CD14-positive monocyte (primary cell): ENCODE data around the gene ACOD1. TPM values are rescaled to one million over a fixed set of nuclear protein-coding genes. Genes with fewer than 3 reads are reported as not detected.

Source experiments
- DNase-seq, 3 donors: peaks; one replicate each; pipeline ENCODE4 v3.0.0-alpha.2; 2011 to 2022
- H2AFZ ChIP-seq: 2 replicates; pipeline ENCODE4 v1.6.0; 2012; ENCODE audit warnings: mild to moderate bottlenecking, low read depth, low read length, inconsistent platforms; ENCODE audit not compliant: insufficient read depth, poor library complexity, severe bottlenecking
- H3K27ac ChIP-seq, 2 donors: 1 replicate in 1 of 2; 2 replicates in 1 of 2; pipeline ENCODE4 v1.5.1; 2012 to 2013; ENCODE audit warnings: low read length in 2 of 2, control low read depth in 1 of 2, inconsistent platforms in 1 of 2, low read depth in 1 of 2, mild to moderate bottlenecking in 1 of 2
- H3K27me3 ChIP-seq, 2 donors: one replicate each; pipeline versions ENCODE4 v1.6.0 to v1.6.1; 2011 to 2013; ENCODE audit warnings: low read length in 2 of 2; ENCODE audit not compliant: control insufficient read depth in 2 of 2, insufficient read depth in 2 of 2
- H3K36me3 ChIP-seq, 2 donors: replicated peaks in 1 of 2; 1 replicate in 1 of 2; 2 replicates in 1 of 2; pipeline versions ENCODE4 v1.5.1 to v1.6.1; 2012 to 2013; ENCODE audit warnings: low read length in 2 of 2, control low read depth in 1 of 2, inconsistent platforms in 1 of 2, mild to moderate bottlenecking in 1 of 2; ENCODE audit not compliant: insufficient read depth in 2 of 2, control insufficient read depth in 1 of 2
- H3K4me1 ChIP-seq, 2 donors: 1 replicate in 1 of 2; 2 replicates in 1 of 2; pipeline versions ENCODE4 v1.5.1 to v1.6.1; 2012 to 2013; ENCODE audit warnings: low read length in 2 of 2, control low read depth in 1 of 2, inconsistent platforms in 1 of 2, mild to moderate bottlenecking in 1 of 2, moderate library complexity in 1 of 2; ENCODE audit not compliant: insufficient read depth in 2 of 2, control insufficient read depth in 1 of 2
- H3K4me2 ChIP-seq: replicated peaks from 2 replicates; pipeline ENCODE3; 2012; ENCODE audit warnings: low read length, moderate library complexity, mild to moderate bottlenecking; ENCODE audit not compliant: poor library complexity, severe bottlenecking; ENCODE audit errors: extremely low read depth
- H3K4me3 ChIP-seq, 3 experiments: fragments of 200-600 bp in 1 of 3; sonication (generic) in 1 of 3; replicated peaks in 1 of 3; 1 replicate in 2 of 3; 2 replicates in 1 of 3; pipeline ENCODE4 v1.5.1; 2011 to 2013; ENCODE audit warnings: low read length in 3 of 3, mild to moderate bottlenecking in 3 of 3, control low read depth in 2 of 3, low read depth in 2 of 3, inconsistent platforms in 1 of 3, moderate library complexity in 1 of 3
- H3K79me2 ChIP-seq: 2 replicates; pipeline ENCODE4 v1.6.0; 2012; ENCODE audit warnings: mild to moderate bottlenecking, control low read depth, inconsistent platforms, low read length, moderate library complexity; ENCODE audit not compliant: insufficient read depth
- H3K9ac ChIP-seq: 2 replicates; pipeline ENCODE4 v1.6.0; 2017; ENCODE audit warnings: low read length, mild to moderate bottlenecking; ENCODE audit not compliant: insufficient read depth, poor library complexity, severe bottlenecking
- H3K9me3 ChIP-seq, 2 donors: replicated peaks in 1 of 2; 1 replicate in 1 of 2; 2 replicates in 1 of 2; pipeline versions ENCODE4 v1.5.1 to v1.6.1; 2012 to 2013; ENCODE audit warnings: low read length in 2 of 2, control low read depth in 1 of 2; ENCODE audit not compliant: control insufficient read depth in 1 of 2, insufficient read depth in 1 of 2
- H4K20me1 ChIP-seq: 2 replicates; pipeline ENCODE4 v1.6.0; 2012; ENCODE audit warnings: mild to moderate bottlenecking, low read length, control low read depth, moderate library complexity; ENCODE audit not compliant: insufficient read depth
- H3K27ac Mint-ChIP-seq, 7 donors: one replicate each; pipeline ENCODE4 v1.8.0; 2020; ENCODE audit warnings: mild to moderate bottlenecking in 7 of 7, mixed read lengths in 7 of 7, moderate library complexity in 6 of 7, inconsistent platforms in 2 of 7
- H3K27me3 Mint-ChIP-seq, 3 donors: one replicate each; pipeline ENCODE4 v1.8.0; 2021 to 2022; ENCODE audit warnings: low read depth in 3 of 3, mild to moderate bottlenecking in 3 of 3, mixed read lengths in 3 of 3, moderate library complexity in 3 of 3, inconsistent platforms in 1 of 3
- H3K36me3 Mint-ChIP-seq, 2 donors: one replicate each; pipeline ENCODE4 v1.8.0; 2020; ENCODE audit warnings: mixed read lengths in 2 of 2, inconsistent platforms in 1 of 2, mild to moderate bottlenecking in 1 of 2
- H3K4me1 Mint-ChIP-seq: one replicate; pipeline ENCODE4 v1.8.0; 2020; ENCODE audit warnings: mild to moderate bottlenecking, mixed read lengths
- H3K4me3 Mint-ChIP-seq, 2 donors: one replicate each; pipeline ENCODE4 v1.8.0; 2020; ENCODE audit warnings: mild to moderate bottlenecking in 2 of 2, mixed read lengths in 2 of 2, moderate library complexity in 1 of 2
- H3K9me3 Mint-ChIP-seq, 7 donors: one replicate each; pipeline ENCODE4 v1.8.0; 2020 to 2022; ENCODE audit warnings: mixed read lengths in 7 of 7, mild to moderate bottlenecking in 6 of 7, moderate library complexity in 6 of 7, inconsistent platforms in 2 of 7
- CTCF ChIP-seq: fragments of 200-600 bp; IDR thresholded peaks from one replicate; pipeline ENCODE4 v1.8.0; 2022; ENCODE audit warnings: antibody characterized with exemption, mild to moderate bottlenecking
- WGBS: methylation state at CpG from one replicate; pipeline ENCODE4 v1.1.5; 2013; ENCODE audit warnings: missing lambda C conversion rate; ENCODE audit not compliant: insufficient coverage; 5-methylcytosine and 5-hydroxymethylcytosine counted together
- intact Hi-C, 2 donors: fragments of 100-400 bp; cut with micrococcal nuclease; formaldehyde crosslinking; loops; one replicate each; pipeline versions ENCODE4 v1.15.0 to v1.15.1; 2023
- polyA plus RNA-seq, 3 donors: library from polyadenylated mRNA; depleted of rRNA in 1 of 3; unstranded in 2 of 3; stranded (reverse) in 1 of 3; fragments of 300-500 nt in 2 of 3; fragments of >200 nt in 1 of 3; fragmentation: Illumina TruSeq in 2 of 3; gene quantifications; 1 replicate in 2 of 3; 2 replicates in 1 of 3; pipeline ENCODE4 v1.2.3, GENCODE V29; 2012 to 2021

Gene ACOD1
- polyA plus RNA-seq, 3 donors = 0.29 TPM; not detected in 2

- no CpG with 5 or more reads among the region's 3 CpGs for WGBS
- Histone ChIP-seq H3K4me2 (no peak overlapping the region), H3K79me2 (no peaks in the 10 kb centered on the region), H3K36me3 (no peaks in the 10 kb centered on the region), H4K20me1 (no peaks in the 10 kb centered on the region), H3K9ac (no peak overlapping the region), H3K9me3 (no peaks in the 10 kb centered on the region), H3K27me3 (no peaks in the 10 kb centered on the region), H2AFZ (no peak overlapping the region), H3K4me3 (no peak overlapping the region), H3K4me1 (no peaks in the 10 kb centered on the region), H3K27ac (no peak overlapping the region)
- intact Hi-C loops = no loop called here
- peak overlapping the region in 1 of 7 donors; percentile 33 for H3K27ac Mint-ChIP-seq
- no peak overlapping the region for H3K4me3 Mint-ChIP-seq
- DNase-seq = no peak
- no peaks in the 10 kb centered on the region for H3K4me1 Mint-ChIP-seq
- H3K9me3 Mint-ChIP-seq = no peaks in the 10 kb centered on the region
- H3K36me3 Mint-ChIP-seq = no peaks in the 10 kb centered on the region
- peaks cover 0 to 5% (median 4%) of the 10 kb centered on the region in 3 donors for H3K27me3 Mint-ChIP-seq
- TF ChIP-seq CTCF = no peak
Measured at GRCh38 chr13:76912476-76912875, 35.8 kb upstream of the ACOD1 start.

GRCh38 chr13:76913898-76914297, 34.4 kb upstream of the ACOD1 start:
- Histone ChIP-seq H3K27me3 (no peaks in the 10 kb centered on the region), H3K79me2 (no peaks in the 10 kb centered on the region), H3K4me2 (no peak overlapping the region), H3K36me3 (no peaks in the 10 kb centered on the region), H4K20me1 (no peaks in the 10 kb centered on the region), H2AFZ (no peak overlapping the region), H3K27ac (no peak overlapping the region), H3K4me1 (no peaks in the 10 kb centered on the region), H3K9ac (no peak overlapping the region), H3K4me3 (no peak overlapping the region), H3K9me3 (no peaks in the 10 kb centered on the region)
- H3K4me1 Mint-ChIP-seq = no peaks in the 10 kb centered on the region
- no peaks in the 10 kb centered on the region for H3K36me3 Mint-ChIP-seq
- H3K9me3 Mint-ChIP-seq = peaks cover 0 to 5% (median 0%) of the 10 kb centered on the region in 7 donors
- no peak for TF ChIP-seq CTCF
- H3K27me3 Mint-ChIP-seq = peaks cover 0 to 5% (median 4%) of the 10 kb centered on the region in 3 donors
- no peak for DNase-seq
- WGBS = 93% methylated on average over 2 of the region's 4 CpGs
- H3K27ac Mint-ChIP-seq = no peak overlapping the region
- intact Hi-C loops = no loop called here
- H3K4me3 Mint-ChIP-seq = no peak overlapping the region
